GM23338 (cell line): ENCODE results near the gene RNU7-1.

Experiments
- CREB1 ChIP-seq: fragments of 250-450 bp; sonication (Bioruptor Pico); IDR thresholded peaks from 2 replicates; pipeline ENCODE4 v1.5.0; 2020; ENCODE audit warnings: low read depth, mild to moderate bottlenecking, moderate library complexity
- EZH2 ChIP-seq: fragments of 200-600 bp; sonication (generic); IDR thresholded peaks from one replicate; pipeline ENCODE4 v1.8.0; 2017; ENCODE audit warnings: antibody characterized with exemption, mild to moderate bottlenecking, low read depth; ENCODE audit not compliant: unreplicated experiment
- EZH2phosphoT487 ChIP-seq: fragments of 200-600 bp; sonication (generic); IDR thresholded peaks from one replicate; pipeline ENCODE4 v1.8.1; 2018; ENCODE audit warnings: antibody characterized with exemption; ENCODE audit not compliant: unreplicated experiment
- JUNB ChIP-seq: IDR thresholded peaks from one replicate; pipeline ENCODE4 v1.6.1; 2016; ENCODE audit warnings: antibody characterized with exemption; ENCODE audit not compliant: unreplicated experiment
- POLR2AphosphoS5 ChIP-seq: IDR thresholded peaks from 2 replicates; pipeline ENCODE4 v1.6.1; 2016; ENCODE audit warnings: antibody characterized with exemption, low read depth
- STAT1 ChIP-seq: IDR thresholded peaks from one replicate; pipeline ENCODE4 v1.6.1; 2016; ENCODE audit warnings: antibody characterized with exemption; ENCODE audit not compliant: unreplicated experiment
- TF ChIP-seq, protein P1 (sequence below), 2 experiments: fragments of 200-600 bp in 1 of 2; sonication (generic) in 1 of 2; conservative IDR thresholded peaks; 2 replicates each; pipeline versions ENCODE4 v1.5.1 to v1.6.1; 2016 to 2017; ENCODE audit warnings: antibody characterized with exemption in 2 of 2, low read depth in 2 of 2, mild to moderate bottlenecking in 2 of 2, moderate library complexity in 1 of 2
- TF ChIP-seq, protein P2 (sequence below): IDR thresholded peaks from 2 replicates; pipeline ENCODE4 v1.6.1; 2016; ENCODE audit warnings: antibody characterized with exemption
- TF ChIP-seq, protein P3 (sequence below): IDR thresholded peaks from one replicate; pipeline ENCODE4 v1.6.1; 2018; ENCODE audit warnings: antibody characterized with exemption; ENCODE audit not compliant: unreplicated experiment

DNA sequence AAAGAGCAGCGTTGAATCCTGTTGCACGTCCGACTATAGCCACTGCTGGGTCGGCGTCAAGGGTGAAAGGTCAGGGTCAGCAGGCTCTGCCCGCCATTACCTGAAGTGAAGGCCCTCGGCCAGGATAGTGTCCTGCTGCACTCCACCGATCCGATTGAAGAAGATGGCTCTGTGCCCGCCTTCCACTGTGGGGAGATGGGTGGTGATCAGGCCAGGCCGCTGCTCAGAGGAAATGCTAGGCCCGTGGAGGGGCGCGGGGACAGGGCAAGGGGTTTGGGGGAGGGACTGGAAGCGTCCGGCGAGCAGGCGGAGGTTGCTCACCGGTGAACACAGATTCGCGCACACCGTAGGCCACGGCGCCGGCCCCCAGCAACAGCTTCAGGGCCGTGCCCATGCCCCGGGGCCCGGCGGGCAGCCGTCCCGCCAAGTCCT, 26.5 kb downstream of the RNU7-1 start:
- TF ChIP-seq, protein P1, sequence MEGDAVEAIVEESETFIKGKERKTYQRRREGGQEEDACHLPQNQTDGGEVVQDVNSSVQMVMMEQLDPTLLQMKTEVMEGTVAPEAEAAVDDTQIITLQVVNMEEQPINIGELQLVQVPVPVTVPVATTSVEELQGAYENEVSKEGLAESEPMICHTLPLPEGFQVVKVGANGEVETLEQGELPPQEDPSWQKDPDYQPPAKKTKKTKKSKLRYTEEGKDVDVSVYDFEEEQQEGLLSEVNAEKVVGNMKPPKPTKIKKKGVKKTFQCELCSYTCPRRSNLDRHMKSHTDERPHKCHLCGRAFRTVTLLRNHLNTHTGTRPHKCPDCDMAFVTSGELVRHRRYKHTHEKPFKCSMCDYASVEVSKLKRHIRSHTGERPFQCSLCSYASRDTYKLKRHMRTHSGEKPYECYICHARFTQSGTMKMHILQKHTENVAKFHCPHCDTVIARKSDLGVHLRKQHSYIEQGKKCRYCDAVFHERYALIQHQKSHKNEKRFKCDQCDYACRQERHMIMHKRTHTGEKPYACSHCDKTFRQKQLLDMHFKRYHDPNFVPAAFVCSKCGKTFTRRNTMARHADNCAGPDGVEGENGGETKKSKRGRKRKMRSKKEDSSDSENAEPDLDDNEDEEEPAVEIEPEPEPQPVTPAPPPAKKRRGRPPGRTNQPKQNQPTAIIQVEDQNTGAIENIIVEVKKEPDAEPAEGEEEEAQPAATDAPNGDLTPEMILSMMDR (conservative IDR thresholded peaks at IDR 0.05; ENCODE audit: low read depth in 2 of 2): no peak
- TF ChIP-seq EZH2phosphoT487 (no peak), JUNB (no peak), EZH2 (no peak), CREB1 (CRISPR knock-in tag) (no peak), POLR2AphosphoS5 (no peak), STAT1 (no peak)
- TF ChIP-seq, protein P2, sequence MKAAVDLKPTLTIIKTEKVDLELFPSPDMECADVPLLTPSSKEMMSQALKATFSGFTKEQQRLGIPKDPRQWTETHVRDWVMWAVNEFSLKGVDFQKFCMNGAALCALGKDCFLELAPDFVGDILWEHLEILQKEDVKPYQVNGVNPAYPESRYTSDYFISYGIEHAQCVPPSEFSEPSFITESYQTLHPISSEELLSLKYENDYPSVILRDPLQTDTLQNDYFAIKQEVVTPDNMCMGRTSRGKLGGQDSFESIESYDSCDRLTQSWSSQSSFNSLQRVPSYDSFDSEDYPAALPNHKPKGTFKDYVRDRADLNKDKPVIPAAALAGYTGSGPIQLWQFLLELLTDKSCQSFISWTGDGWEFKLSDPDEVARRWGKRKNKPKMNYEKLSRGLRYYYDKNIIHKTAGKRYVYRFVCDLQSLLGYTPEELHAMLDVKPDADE: no peak
- TF ChIP-seq, protein P3, sequence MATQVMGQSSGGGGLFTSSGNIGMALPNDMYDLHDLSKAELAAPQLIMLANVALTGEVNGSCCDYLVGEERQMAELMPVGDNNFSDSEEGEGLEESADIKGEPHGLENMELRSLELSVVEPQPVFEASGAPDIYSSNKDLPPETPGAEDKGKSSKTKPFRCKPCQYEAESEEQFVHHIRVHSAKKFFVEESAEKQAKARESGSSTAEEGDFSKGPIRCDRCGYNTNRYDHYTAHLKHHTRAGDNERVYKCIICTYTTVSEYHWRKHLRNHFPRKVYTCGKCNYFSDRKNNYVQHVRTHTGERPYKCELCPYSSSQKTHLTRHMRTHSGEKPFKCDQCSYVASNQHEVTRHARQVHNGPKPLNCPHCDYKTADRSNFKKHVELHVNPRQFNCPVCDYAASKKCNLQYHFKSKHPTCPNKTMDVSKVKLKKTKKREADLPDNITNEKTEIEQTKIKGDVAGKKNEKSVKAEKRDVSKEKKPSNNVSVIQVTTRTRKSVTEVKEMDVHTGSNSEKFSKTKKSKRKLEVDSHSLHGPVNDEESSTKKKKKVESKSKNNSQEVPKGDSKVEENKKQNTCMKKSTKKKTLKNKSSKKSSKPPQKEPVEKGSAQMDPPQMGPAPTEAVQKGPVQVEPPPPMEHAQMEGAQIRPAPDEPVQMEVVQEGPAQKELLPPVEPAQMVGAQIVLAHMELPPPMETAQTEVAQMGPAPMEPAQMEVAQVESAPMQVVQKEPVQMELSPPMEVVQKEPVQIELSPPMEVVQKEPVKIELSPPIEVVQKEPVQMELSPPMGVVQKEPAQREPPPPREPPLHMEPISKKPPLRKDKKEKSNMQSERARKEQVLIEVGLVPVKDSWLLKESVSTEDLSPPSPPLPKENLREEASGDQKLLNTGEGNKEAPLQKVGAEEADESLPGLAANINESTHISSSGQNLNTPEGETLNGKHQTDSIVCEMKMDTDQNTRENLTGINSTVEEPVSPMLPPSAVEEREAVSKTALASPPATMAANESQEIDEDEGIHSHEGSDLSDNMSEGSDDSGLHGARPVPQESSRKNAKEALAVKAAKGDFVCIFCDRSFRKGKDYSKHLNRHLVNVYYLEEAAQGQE: no peak
